Epithelial cell of proximal tubule (primary cell): ENCODE results near the gene R3HDM2. TPM values are rescaled to one million over a fixed set of nuclear protein-coding genes. Genes with fewer than 3 reads are reported as not detected.

Experiments used
- DNase-seq: peaks from one replicate; pipeline ENCODE4 v3.0.0-alpha.2; 2011; ENCODE audit warnings: low read depth
- H3K4me3 ChIP-seq: 2 replicates; pipeline ENCODE4 v1.5.1; 2011; ENCODE audit warnings: low read depth, mild to moderate bottlenecking, low read length
- CTCF ChIP-seq: conservative IDR thresholded peaks from 2 replicates; pipeline ENCODE4 v1.5.1; 2012; ENCODE audit warnings: low read depth, mild to moderate bottlenecking, low read length
- total RNA-seq: library from RNA; depleted of rRNA; stranded (reverse); fragments of >200 nt; gene quantifications from 2 replicates; pipeline ENCODE4 v1.2.3, GENCODE V29; 2015

R3HDM2 gene
- total RNA-seq, 1 donor from 2014 or later = 12.5 TPM

GRCh38 chr12:57229046-57229633, 201.7 kb downstream of the R3HDM2 start:
- peak overlapping the region; percentile 78 for H3K4me3 ChIP-seq
- no peak for DNase-seq
- TF ChIP-seq CTCF = no peak

- no peak for TF ChIP-seq CTCF
- no peak for DNase-seq
- no peak overlapping the region for H3K4me3 ChIP-seq
Observed at GRCh38 chr12:57227315-57228115, 203.3 kb downstream of the R3HDM2 start.

- no peak overlapping the region for H3K4me3 ChIP-seq
- TF ChIP-seq CTCF = no peak
- DNase-seq = no peak
Observed at GRCh38 chr12:57226588-57227314, 204.1 kb downstream of the R3HDM2 start.

GRCh38 chr12:57225680-57226210, 205.1 kb downstream of the R3HDM2 start:
- no peak overlapping the region for H3K4me3 ChIP-seq
- no peak for DNase-seq
- no peak for TF ChIP-seq CTCF

- DNase-seq = no peak
- peak; percentile 63 for TF ChIP-seq CTCF
- H3K4me3 ChIP-seq = no peak overlapping the region
Observed at GRCh38 chr12:57224973-57225679, 205.7 kb downstream of the R3HDM2 start.

GRCh38 chr12:57224278-57224972, 206.4 kb downstream of the R3HDM2 start:
- no peak for TF ChIP-seq CTCF
- DNase-seq = no peak

More at GRCh38 chr12:57224278-57224972, 206.4 kb downstream of the R3HDM2 start:
- no peak overlapping the region for H3K4me3 ChIP-seq
